WI38 (cell line): Measurements from ENCODE around the gene NTNG1.

Experiments used
- H3K4me3 ChIP-seq: 2 replicates; pipeline ENCODE4 v1.5.1; 2011; ENCODE audit warnings: low read depth, mild to moderate bottlenecking, control low read depth, low read length
- TF ChIP-seq, protein P1 (sequence below): IDR thresholded peaks from 2 replicates; pipeline ENCODE4 v1.5.1; 2012; ENCODE audit warnings: low read depth, mild to moderate bottlenecking, control low read depth, low read length

Gene NTNG1

DNA sequence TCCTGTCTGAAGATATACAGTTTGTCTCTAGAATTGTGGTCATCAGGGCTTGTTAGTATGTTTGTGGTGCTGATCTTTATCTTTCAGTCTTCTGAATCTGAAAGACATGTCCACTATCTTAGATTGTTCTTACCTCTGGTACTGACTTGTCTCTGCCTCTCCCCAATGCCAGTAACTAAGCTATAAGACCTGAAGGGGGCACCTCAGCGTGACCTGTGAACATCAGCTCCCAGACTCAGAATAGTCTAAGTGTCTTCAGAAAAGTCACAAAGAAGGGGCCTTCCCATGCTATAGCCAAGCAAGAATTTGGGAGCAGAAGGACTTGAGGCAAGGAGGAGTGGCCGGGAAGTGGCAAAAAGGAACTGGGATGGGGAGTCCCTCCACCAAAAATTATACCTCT lies 178.1 kb downstream of the NTNG1 start:
- H3K4me3 ChIP-seq, result no peak overlapping the region
- TF ChIP-seq, protein P1, sequence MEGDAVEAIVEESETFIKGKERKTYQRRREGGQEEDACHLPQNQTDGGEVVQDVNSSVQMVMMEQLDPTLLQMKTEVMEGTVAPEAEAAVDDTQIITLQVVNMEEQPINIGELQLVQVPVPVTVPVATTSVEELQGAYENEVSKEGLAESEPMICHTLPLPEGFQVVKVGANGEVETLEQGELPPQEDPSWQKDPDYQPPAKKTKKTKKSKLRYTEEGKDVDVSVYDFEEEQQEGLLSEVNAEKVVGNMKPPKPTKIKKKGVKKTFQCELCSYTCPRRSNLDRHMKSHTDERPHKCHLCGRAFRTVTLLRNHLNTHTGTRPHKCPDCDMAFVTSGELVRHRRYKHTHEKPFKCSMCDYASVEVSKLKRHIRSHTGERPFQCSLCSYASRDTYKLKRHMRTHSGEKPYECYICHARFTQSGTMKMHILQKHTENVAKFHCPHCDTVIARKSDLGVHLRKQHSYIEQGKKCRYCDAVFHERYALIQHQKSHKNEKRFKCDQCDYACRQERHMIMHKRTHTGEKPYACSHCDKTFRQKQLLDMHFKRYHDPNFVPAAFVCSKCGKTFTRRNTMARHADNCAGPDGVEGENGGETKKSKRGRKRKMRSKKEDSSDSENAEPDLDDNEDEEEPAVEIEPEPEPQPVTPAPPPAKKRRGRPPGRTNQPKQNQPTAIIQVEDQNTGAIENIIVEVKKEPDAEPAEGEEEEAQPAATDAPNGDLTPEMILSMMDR, result no peak

DNA sequence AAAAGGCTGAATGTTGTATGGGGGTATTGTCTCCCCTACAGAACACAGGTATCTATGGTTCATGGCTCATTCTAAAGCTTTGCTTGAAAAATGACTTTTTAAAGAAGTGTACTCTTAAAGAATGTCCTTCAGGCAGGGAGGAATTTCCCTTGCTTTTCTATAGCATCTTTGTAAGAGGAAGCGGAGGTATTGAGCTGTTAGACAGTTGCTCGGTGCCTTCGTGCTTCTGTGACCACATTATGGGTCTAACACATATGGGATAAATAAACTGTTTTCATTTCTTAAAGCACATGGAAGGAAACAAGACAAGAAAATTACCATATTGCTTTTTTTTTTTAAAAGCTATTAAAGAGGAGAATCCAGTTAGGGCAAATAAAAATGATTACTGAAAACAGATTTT lies 182.9 kb downstream of the NTNG1 start:
- no peak overlapping the region for H3K4me3 ChIP-seq

DNA sequence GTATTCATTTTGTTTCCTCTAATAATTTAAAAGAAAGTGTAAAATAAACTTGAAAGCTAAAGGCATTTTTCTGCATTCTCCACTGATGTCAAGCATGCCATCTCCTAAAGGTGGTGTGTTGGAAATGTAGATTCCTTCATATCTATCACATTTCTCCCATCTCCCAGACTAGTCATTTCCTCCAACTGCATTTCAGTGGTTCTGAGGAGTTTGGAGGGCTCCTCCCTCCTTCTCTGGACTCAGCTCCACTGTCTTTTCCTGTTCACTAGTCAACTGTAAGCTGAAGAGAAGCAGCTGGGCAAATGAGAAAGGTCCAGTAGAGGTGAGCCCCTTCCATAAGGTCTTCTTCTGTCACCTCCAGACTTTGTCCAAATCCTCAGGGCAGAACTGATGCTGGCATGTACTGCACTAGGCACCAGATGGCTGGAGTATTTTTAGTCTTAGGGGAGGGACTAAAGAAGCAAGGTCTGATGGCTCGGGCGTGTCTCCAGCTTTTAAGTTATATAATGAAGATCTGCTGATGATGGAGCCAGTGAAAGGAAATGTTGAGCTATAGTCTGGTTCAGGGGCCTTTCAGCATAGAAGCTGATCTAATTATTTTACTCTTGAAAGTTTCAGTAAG lies 186.1 kb downstream of the NTNG1 start:
- no peak overlapping the region for H3K4me3 ChIP-seq
- TF ChIP-seq, protein P1, result no peak

More for the DNA sequence above, 182.9 kb downstream of the NTNG1 start:
- TF ChIP-seq, protein P1, result no peak

DNA sequence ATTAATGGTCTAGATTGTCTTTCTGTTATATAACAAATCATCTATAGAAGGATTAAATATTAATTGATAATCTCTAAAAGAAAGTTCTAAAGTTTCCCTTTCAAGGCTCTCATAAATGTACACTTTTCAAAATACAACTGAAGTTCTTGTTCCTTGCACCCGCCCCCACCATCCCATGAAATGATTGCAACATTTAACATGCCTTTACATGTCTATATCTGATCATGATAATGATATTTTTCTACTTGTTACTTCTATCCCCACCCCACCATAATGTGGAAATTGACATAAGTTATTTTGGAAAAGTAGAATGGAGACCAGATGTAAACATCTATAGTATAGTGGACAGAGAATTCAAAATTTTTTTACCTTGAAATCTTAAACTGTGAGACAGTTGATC lies 186.6 kb downstream of the NTNG1 start:
- TF ChIP-seq, protein P1, result no peak
- no peak overlapping the region for H3K4me3 ChIP-seq

DNA sequence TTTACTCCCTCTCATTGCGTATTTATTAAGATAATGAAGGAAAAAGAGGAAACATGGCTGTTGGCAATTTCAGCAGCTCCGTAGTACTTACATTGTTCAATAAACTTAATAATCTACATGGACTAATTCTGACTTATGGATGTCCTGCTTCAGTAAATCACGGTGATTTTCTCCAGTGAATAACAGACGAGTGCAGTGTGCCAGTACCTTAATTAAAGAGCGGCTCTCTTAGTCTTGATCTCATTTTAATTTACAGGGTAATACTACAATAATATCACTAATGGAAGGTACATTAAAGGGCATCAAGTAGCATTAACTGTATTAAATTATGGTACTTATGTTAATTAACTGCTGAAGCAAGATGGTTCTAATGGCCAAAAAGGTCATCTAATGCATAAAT lies 187.2 kb downstream of the NTNG1 start:
- H3K4me3 ChIP-seq, result no peak overlapping the region
- TF ChIP-seq, protein P1, result no peak

DNA sequence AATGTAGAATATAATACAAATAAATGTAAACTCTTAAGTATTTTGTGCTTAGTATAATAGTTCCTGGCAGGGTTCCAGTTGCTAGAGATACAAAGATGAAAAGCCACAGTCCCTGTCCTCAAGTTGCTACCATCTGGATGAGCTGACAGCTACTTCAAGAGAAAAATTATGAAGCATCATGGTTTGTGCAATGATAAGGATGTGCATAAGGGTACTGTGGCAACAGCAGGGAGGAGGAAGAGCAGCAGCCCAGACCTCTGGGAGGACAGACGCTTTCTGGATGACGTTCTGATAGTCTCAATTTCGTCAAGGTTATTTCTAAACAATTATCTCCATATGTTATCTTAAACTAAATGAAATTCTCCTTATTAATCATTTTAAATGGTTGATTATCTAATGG lies 198.9 kb downstream of the NTNG1 start:
- no peak overlapping the region for H3K4me3 ChIP-seq
- TF ChIP-seq, protein P1, result no peak

DNA sequence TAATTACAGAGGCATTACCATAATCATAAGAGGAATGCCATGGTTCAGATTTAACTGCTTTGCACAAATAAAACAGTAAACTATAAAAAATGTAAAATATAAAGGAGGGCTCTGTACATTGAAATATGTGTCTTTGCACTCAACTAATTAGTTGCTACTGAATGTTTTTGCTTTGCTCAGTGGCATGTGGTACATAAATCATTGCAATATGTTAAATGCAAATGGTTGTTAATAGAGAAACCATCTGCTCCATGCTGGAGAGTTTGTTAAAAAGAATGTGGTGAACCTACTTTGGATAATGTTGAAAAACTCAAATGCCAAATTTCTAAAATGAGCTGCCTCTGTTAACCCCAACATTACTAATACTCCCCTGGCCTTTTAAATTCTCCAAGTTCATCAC lies 201.5 kb downstream of the NTNG1 start:
- H3K4me3 ChIP-seq, result no peak overlapping the region
- TF ChIP-seq, protein P1, result no peak
